K562 (cell line): ENCODE measurements around the gene PIGL. TPM values are rescaled to one million over a fixed set of nuclear protein-coding genes. Genes with fewer than 3 reads are reported as not detected.

ENCODE experiments used
- ATAC-seq: fragments of 200-7000 bp; cut with Tn5 transposase; 3 replicates; pipeline ENCODE4 v1.9.1; 2020; ENCODE audit warnings: moderate library complexity
- Bru-seq: library from RNA; stranded (reverse); fragments of 400-500 nt; gene quantifications from one replicate; lab custom pipeline; 2021; lab: Mats Ljungman, UMichigan
- BruChase-seq, 2 experiments: library from RNA; stranded (reverse); fragments of 400-500 nt; gene quantifications; one replicate each; lab custom pipeline; 2021; lab: Mats Ljungman, UMichigan
- BruUV-seq: library from RNA; stranded (reverse); fragments of 400-500 nt; replicated peaks from 2 replicates; lab custom pipeline; 2021; lab: Mats Ljungman, UMichigan
- CTCF ChIA-PET: fragments of 300-600 bp; formaldehyde crosslinking; extraction: SDS; loops from one replicate; lab custom pipeline; 2021; ENCODE audit warnings: low intra/inter-chr PET ratio; lab: Yijun Ruan, JAX
- POLR2A ChIA-PET: fragments of 300-600, 350-650 bp; sonication (Branson Sonifier 250); formaldehyde crosslinking; extraction: SDS; loops from one replicate; lab custom pipeline; 2021; ENCODE audit warnings: antibody characterized with exemption, inconsistent platforms; lab: Yijun Ruan, JAX
- DNase-seq, 4 experiments: peaks; one replicate each; pipeline versions ENCODE4 v3.0.0 to v3.0.0-alpha.2; 2011 to 2018; ENCODE audit warnings: low spot score in 3 of 4, mixed read lengths in 3 of 4; ENCODE audit errors: extremely low read depth in 1 of 4
- FAIRE-seq: peaks from 2 replicates; lab custom pipeline; 2011; peaks lifted over from hg19 to GRCh38; lab: Jason Lieb, UNC
- H2AFZ ChIP-seq: 2 replicates; pipeline ENCODE4 v1.6.0; 2011; ENCODE audit warnings: low read depth, low read length, control low read depth, inconsistent platforms
- H3K27ac ChIP-seq: fragments of 200-600 bp; 3 replicates; pipeline ENCODE4 v1.8.0; 2011; ENCODE audit warnings: low read depth, mild to moderate bottlenecking, control low read depth, inconsistent platforms, low read length, moderate library complexity, mixed read lengths; ENCODE audit errors: extremely low read depth
- H3K27me3 ChIP-seq, 2 experiments: fragments of 300-600 bp in 1 of 2; 2 replicates in 1 of 2; 3 replicates in 1 of 2; pipeline versions ENCODE4 v1.6.0 to v1.8.0; 2011; ENCODE audit warnings: inconsistent platforms in 2 of 2, low read length in 2 of 2, mild to moderate bottlenecking in 1 of 2, mixed read lengths in 1 of 2, moderate library complexity in 1 of 2; ENCODE audit not compliant: control insufficient read depth in 2 of 2, insufficient read depth in 2 of 2
- H3K36me3 ChIP-seq: fragments of 300-600 bp; 3 replicates; pipeline ENCODE4 v1.8.0; 2011; ENCODE audit warnings: mild to moderate bottlenecking, low read length, inconsistent platforms; ENCODE audit not compliant: control insufficient read depth, insufficient read depth
- H3K4me1 ChIP-seq, 2 experiments: fragments of 200-600 bp in 1 of 2; replicated peaks in 1 of 2; 2 replicates in 1 of 2; 3 replicates in 1 of 2; pipeline versions ENCODE4 v1.5.1 to v1.8.0; 2011; ENCODE audit warnings: inconsistent platforms in 2 of 2, low read length in 2 of 2, mild to moderate bottlenecking in 1 of 2, mixed read lengths in 1 of 2, moderate library complexity in 1 of 2; ENCODE audit not compliant: control insufficient read depth in 2 of 2, insufficient read depth in 2 of 2
- H3K4me2 ChIP-seq: 2 replicates; pipeline ENCODE4 v1.6.1; 2011; ENCODE audit warnings: low read length, control low read depth, inconsistent platforms, mixed read lengths; ENCODE audit not compliant: insufficient read depth
- H3K4me3 ChIP-seq: fragments of 200-600 bp; sonication (generic), shearing (Covaris generic); 2 replicates; pipeline ENCODE4 v1.5.1; 2016; ENCODE audit warnings: control low read depth, inconsistent platforms
- H3K79me2 ChIP-seq: fragments of 200-600 bp; 3 replicates; pipeline ENCODE4 v1.8.0; 2011; ENCODE audit warnings: low read length, inconsistent platforms; ENCODE audit not compliant: control insufficient read depth, insufficient read depth
- H3K9ac ChIP-seq, 2 experiments: 2 replicates each; pipeline versions ENCODE4 v1.6.0 to v1.6.1; 2011; ENCODE audit warnings: low read depth in 2 of 2, low read length in 2 of 2, control low read depth in 1 of 2, inconsistent platforms in 1 of 2, mild to moderate bottlenecking in 1 of 2, mixed read lengths in 1 of 2; ENCODE audit not compliant: insufficient read depth in 1 of 2
- H3K9me1 ChIP-seq: one replicate; pipeline ENCODE4 v1.6.0; 2011; ENCODE audit warnings: inconsistent platforms, mild to moderate bottlenecking, low read length, moderate library complexity; ENCODE audit not compliant: control insufficient read depth, insufficient read depth
- H3K9me3 ChIP-seq: replicated peaks from 2 replicates; pipeline ENCODE4 v1.5.1; 2011; ENCODE audit warnings: low read depth, low read length, inconsistent platforms; ENCODE audit not compliant: control insufficient read depth, insufficient read depth
- H4K20me1 ChIP-seq: replicated peaks from 2 replicates; pipeline ENCODE4 v1.6.1; 2011; ENCODE audit warnings: low read length, inconsistent platforms, mixed read lengths; ENCODE audit not compliant: control insufficient read depth, insufficient read depth
- CBX2 ChIP-seq: fragments of 200-600 bp; sonication (generic); IDR thresholded peaks from one replicate; pipeline ENCODE4 v1.6.1; 2012; ENCODE audit warnings: mild to moderate bottlenecking, low read length, inconsistent platforms; ENCODE audit not compliant: insufficient read depth, poor library complexity, severe bottlenecking
- COPS2 ChIP-seq: fragments of 450-650 bp; conservative IDR thresholded peaks from 2 replicates; pipeline ENCODE4 v1.6.1; 2016; ENCODE audit warnings: mild to moderate bottlenecking, moderate library complexity
- NR2C1 ChIP-seq, 2 experiments: fragments of 450-650 bp; IDR thresholded peaks; 2 replicates each; pipeline ENCODE4 v1.6.1; 2017; ENCODE audit warnings: mild to moderate bottlenecking in 2 of 2, antibody characterized with exemption in 1 of 2, inconsistent platforms in 1 of 2, missing compliant biosample characterization in 1 of 2, missing genetic modification characterization in 1 of 2
- NR2C2 ChIP-seq, 2 experiments: fragments of 200-800 bp in 1 of 2; sonication (Bioruptor generic) in 1 of 2; sonication (generic) in 1 of 2; formaldehyde crosslinking in 1 of 2; IDR thresholded peaks; 2 replicates each; pipeline versions ENCODE4 v1.6.1 to v1.8.0; 2016 to 2022; ENCODE audit warnings: mild to moderate bottlenecking in 1 of 2, missing compliant biosample characterization in 1 of 2, missing genetic modification characterization in 1 of 2, missing genetic modification reagents in 1 of 2
- RBM34 ChIP-seq: fragments of 200-400 bp; formaldehyde crosslinking; IDR thresholded peaks from 2 replicates; pipeline ENCODE4 v1.6.1; 2018; ENCODE audit warnings: low read length, borderline replicate concordance; ENCODE audit not compliant: insufficient read depth
- SRSF3 ChIP-seq: fragments of 200-400 bp; formaldehyde crosslinking; IDR thresholded peaks from 2 replicates; pipeline ENCODE4 v1.6.1; 2016; ENCODE audit warnings: mild to moderate bottlenecking, low read length, moderate library complexity; ENCODE audit not compliant: insufficient read depth
- WGBS: fragments of 100-300 bp; shearing (Covaris generic); methylation state at CpG from one replicate; pipeline ENCODE4 v1.1.6; 2016; ENCODE audit warnings: low coverage, mixed read lengths; ENCODE audit not compliant: insufficient coverage; ENCODE audit errors: missing lambda C conversion rate; 5-methylcytosine and 5-hydroxymethylcytosine counted together
- in situ Hi-C: fragments of 300-500 bp; cut with MboI; formaldehyde crosslinking; loops from 4 replicates; pipeline ENCODE4 v1.15.0; 2018; ENCODE audit warnings: inconsistent platforms, mixed read lengths
- intact Hi-C: fragments of 100-400 bp; cut with micrococcal nuclease; formaldehyde crosslinking; loops from 2 replicates; pipeline ENCODE4 v1.14.2; 2022
- long read RNA-seq, 3 experiments: library from polyadenylated mRNA in 2 of 3; library from RNA in 1 of 3; unstranded in 2 of 3; stranded (forward) in 1 of 3; transcript quantifications; one replicate each; pipeline ENCODE4 v2.0.0, GENCODE V29; 2019 to 2022
- polyA minus RNA-seq, 3 experiments: library from RNA; depleted of rRNA, polyadenylated mRNA; stranded (reverse); fragments of >200 nt; gene quantifications; 2 replicates each; pipeline ENCODE4 v1.2.3, GENCODE V29; 2011
- polyA plus RNA-seq, 8 experiments: library from polyadenylated mRNA; depleted of rRNA in 4 of 8; stranded (reverse) in 5 of 8; unstranded in 3 of 8; fragments of >200 nt; fragmentation: Nextera tagmentation in 2 of 8; fragmentation: Illumina TruSeq in 1 of 8; extraction: Ambion mirVana in 2 of 8; extraction: Trizol in 1 of 8; gene quantifications; 2 replicates each; pipeline versions ENCODE4 v1.2.1 to v1.2.3, GENCODE V29; 2011 to 2014; ENCODE audit warnings: inconsistent platforms in 1 of 8, missing spikeins in 1 of 8
- total RNA-seq, 7 experiments: library from RNA; depleted of rRNA in 6 of 7; stranded (reverse); fragments of >200 nt in 6 of 7; fragmentation: Illumina TruSeq in 2 of 7; extraction: Trizol in 2 of 7; gene quantifications; 2 replicates each; pipeline versions ENCODE4 v1.2.1 to v1.2.3, GENCODE V29; 2011 to 2021; ENCODE audit warnings: low replicate concordance in 1 of 7
- TF ChIP-seq, protein P1 (sequence below): IDR thresholded peaks from 3 replicates; pipeline ENCODE4 v1.6.1; 2011; ENCODE audit warnings: borderline replicate concordance, mild to moderate bottlenecking, moderate library complexity; ENCODE audit not compliant: insufficient read length; ENCODE audit errors: extremely low read depth
- TF ChIP-seq, protein P2 (sequence below): fragments of 250-450 bp; sonication (Bioruptor Pico); IDR thresholded peaks from 2 replicates; pipeline ENCODE4 v1.5.0; 2020; ENCODE audit warnings: mild to moderate bottlenecking, borderline replicate concordance

The PIGL gene
- total RNA-seq (2011; cell fraction: chromatin; rRNA removed; ENCODE audit: low replicate concordance) = 121 and 141 TPM in 2 replicates
- total RNA-seq (2011; cell fraction: nucleolus; rRNA removed) = 109 and 111 TPM in 2 replicates
- 115 and 144 TPM in 2 replicates for total RNA-seq (2011; cell fraction: nucleoplasm; rRNA removed)
- total RNA-seq (2014; rRNA removed) = 23.6 and 26.4 TPM in 2 replicates
- total RNA-seq (2014; rRNA removed; fragmentation: Illumina TruSeq; extraction: Trizol) = 22.7 and 24.5 TPM in 2 replicates
- 19.9 and 20.7 TPM in 2 replicates for total RNA-seq (2015; rRNA removed; fragmentation: Illumina TruSeq; extraction: Trizol)
- total RNA-seq (2021) = 27.7 and 29.6 TPM in 2 replicates
- polyA plus RNA-seq (2011; rRNA removed) = 43.4 and 53.0 TPM in 2 replicates
- polyA plus RNA-seq (2011; cell fraction: cytosol; rRNA removed) = 25.8 and 37.0 TPM in 2 replicates
- polyA plus RNA-seq (2011; cell fraction: nucleus; rRNA removed) = 236 and 238 TPM in 2 replicates
- 16.5 and 22.9 TPM in 2 replicates for polyA plus RNA-seq (2012)
- 25.6 and 26.5 TPM in 2 replicates for polyA plus RNA-seq (2014; fragmentation: Illumina TruSeq; extraction: Trizol)
- polyA plus RNA-seq (2014; fragmentation: Nextera tagmentation; extraction: Ambion mirVana) = 10 to 100 TPM; 54.2 to 55.3 TPM
- polyA plus RNA-seq (2014; rRNA removed) = 34.2 and 39.1 TPM in 2 replicates
- polyA minus RNA-seq (2011; rRNA and poly(A)+ RNA removed) = 23.3 and 27.9 TPM in 2 replicates
- polyA minus RNA-seq (2011; cell fraction: cytosol; rRNA and poly(A)+ RNA removed) = 10.3 and 11.0 TPM in 2 replicates
- 28.1 and 40.4 TPM in 2 replicates for polyA minus RNA-seq (2011; cell fraction: nucleus; rRNA and poly(A)+ RNA removed)
- Bru-seq, nascent RNA = percentile 61 among the genes with signal in this experiment
- BruChase-seq, experiment 1, labeled RNA remaining after a 2-hour chase = percentile 65 among the genes with signal in this experiment
- BruChase-seq, experiment 2, labeled RNA remaining after a 6-hour chase = percentile 59 among the genes with signal in this experiment
- long read RNA-seq, experiment 1, transcript PIGL-202 (6 exons, 1,257 nt) = minor isoform, 5 of 57 reads
- long read RNA-seq, experiment 1, transcript PIGL-201 (7 exons, 1,137 nt) = major isoform, 24 of 57 reads
- long read RNA-seq, experiment 1, partial matches to known transcripts = 16 of 57 reads
- long read RNA-seq, experiment 1, other reads (novel, unspliced or antisense) = 9 of 57 reads
- long read RNA-seq, experiment 2, partial matches to known transcripts = 0 of 7 reads
- long read RNA-seq, experiment 2, other reads (novel, unspliced or antisense) = 2 of 7 reads
- long read RNA-seq, experiment 3, transcript PIGL-201 (7 exons, 1,137 nt) = major isoform, 10 of 19 reads
- long read RNA-seq, experiment 3, partial matches to known transcripts = 1 of 19 reads
- long read RNA-seq, experiment 3, other reads (novel, unspliced or antisense) = 3 of 19 reads

GRCh38 chr17:16217002-16217635, at the start of gene PIGL:
TSS of gene PIGL (plus strand) at chr17:16217210. CDS start at chr17:16217227, 17 bp downstream.
- ATAC-seq = peak; percentile 65
- Histone ChIP-seq H3K4me3 (peak within 1 kb of the TSS; percentile 97), H3K4me1 (peaks cover 0 to 12% of the 10 kb centered on the region in 2 experiments; a peak in 2 of 5 replicates), H3K9me1 (no peaks in the 10 kb centered on the region), H3K9me3 (no peaks in the 10 kb centered on the region), H3K4me2 (peak within 1 kb of the TSS; percentile 91), H3K79me2 (peaks cover 76% of the 10 kb centered on the region), H4K20me1 (0 out of 2 replicates have a peak, but pooled peaks cover 3% of the 10 kb centered on the region), H3K9ac (peak within 1 kb of the TSS; percentile 96 to 100), H3K27ac (peak within 1 kb of the TSS; percentile 97), H2AFZ (peak within 1 kb of the TSS; percentile 87), H3K27me3 (no peaks in the 10 kb centered on the region), H3K36me3 (peaks cover 15% of the 10 kb centered on the region; the same call in 1 of the 3 replicates)
- intact Hi-C loops (loop anchor here (5.0 to 10.0 kb wide), 2 partner anchors 70 to 212 kb away; no protein-coding TSS in a partner anchor), in situ Hi-C loops (no loop called here)
- ChIA-PET POLR2A (interaction anchor here (0.6 to 2.7 kb wide), 8 partner anchors 9 to 298 kb away, joined by 3 to 8 read pairs (median 4); no protein-coding TSS in a partner anchor), CTCF (no interaction called here)
- DNase-seq = peak; percentile 60 to 93 (median 70)
- WGBS = under 1% methylated on average over 29 of the region's 29 CpGs
- TSS peak; percentile 75 for BruUV-seq
- peak; percentile 97 for FAIRE-seq
- TF ChIP-seq SRSF3 (no peak), NR2C2 (CRISPR knock-in tag; IDR thresholded peaks at IDR 0.05) (peak; percentile 92), NR2C2 (tag; IDR thresholded peaks at IDR 0.05) (peak; percentile 96), COPS2 (no peak), NR2C1 (IDR thresholded peaks at IDR 0.05) (peak; percentile 92), NR2C1 (tag; IDR thresholded peaks at IDR 0.05) (peak; percentile 97), CBX2 (no peak), RBM34 (no peak)
- TF ChIP-seq, protein P1, sequence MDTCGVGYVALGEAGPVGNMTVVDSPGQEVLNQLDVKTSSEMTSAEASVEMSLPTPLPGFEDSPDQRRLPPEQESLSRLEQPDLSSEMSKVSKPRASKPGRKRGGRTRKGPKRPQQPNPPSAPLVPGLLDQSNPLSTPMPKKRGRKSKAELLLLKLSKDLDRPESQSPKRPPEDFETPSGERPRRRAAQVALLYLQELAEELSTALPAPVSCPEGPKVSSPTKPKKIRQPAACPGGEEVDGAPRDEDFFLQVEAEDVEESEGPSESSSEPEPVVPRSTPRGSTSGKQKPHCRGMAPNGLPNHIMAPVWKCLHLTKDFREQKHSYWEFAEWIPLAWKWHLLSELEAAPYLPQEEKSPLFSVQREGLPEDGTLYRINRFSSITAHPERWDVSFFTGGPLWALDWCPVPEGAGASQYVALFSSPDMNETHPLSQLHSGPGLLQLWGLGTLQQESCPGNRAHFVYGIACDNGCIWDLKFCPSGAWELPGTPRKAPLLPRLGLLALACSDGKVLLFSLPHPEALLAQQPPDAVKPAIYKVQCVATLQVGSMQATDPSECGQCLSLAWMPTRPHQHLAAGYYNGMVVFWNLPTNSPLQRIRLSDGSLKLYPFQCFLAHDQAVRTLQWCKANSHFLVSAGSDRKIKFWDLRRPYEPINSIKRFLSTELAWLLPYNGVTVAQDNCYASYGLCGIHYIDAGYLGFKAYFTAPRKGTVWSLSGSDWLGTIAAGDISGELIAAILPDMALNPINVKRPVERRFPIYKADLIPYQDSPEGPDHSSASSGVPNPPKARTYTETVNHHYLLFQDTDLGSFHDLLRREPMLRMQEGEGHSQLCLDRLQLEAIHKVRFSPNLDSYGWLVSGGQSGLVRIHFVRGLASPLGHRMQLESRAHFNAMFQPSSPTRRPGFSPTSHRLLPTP = no peak
- TF ChIP-seq, protein P2, sequence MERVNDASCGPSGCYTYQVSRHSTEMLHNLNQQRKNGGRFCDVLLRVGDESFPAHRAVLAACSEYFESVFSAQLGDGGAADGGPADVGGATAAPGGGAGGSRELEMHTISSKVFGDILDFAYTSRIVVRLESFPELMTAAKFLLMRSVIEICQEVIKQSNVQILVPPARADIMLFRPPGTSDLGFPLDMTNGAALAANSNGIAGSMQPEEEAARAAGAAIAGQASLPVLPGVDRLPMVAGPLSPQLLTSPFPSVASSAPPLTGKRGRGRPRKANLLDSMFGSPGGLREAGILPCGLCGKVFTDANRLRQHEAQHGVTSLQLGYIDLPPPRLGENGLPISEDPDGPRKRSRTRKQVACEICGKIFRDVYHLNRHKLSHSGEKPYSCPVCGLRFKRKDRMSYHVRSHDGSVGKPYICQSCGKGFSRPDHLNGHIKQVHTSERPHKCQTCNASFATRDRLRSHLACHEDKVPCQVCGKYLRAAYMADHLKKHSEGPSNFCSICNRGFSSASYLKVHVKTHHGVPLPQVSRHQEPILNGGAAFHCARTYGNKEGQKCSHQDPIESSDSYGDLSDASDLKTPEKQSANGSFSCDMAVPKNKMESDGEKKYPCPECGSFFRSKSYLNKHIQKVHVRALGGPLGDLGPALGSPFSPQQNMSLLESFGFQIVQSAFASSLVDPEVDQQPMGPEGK (CRISPR knock-in tag) = 0 out of 2 replicates have a peak, but pooled peaks have one; percentile 52
